Epithelial cell of prostate (primary cell): ENCODE measurements around the gene HOXB4.

Experiments
- DNase-seq: peaks from one replicate; pipeline ENCODE4 v3.0.0-alpha.2; 2011; ENCODE audit warnings: low read depth, low spot score
- H3K27ac ChIP-seq: fragments of 450-650 bp; 2 replicates; pipeline ENCODE4 v1.5.1; 2017; ENCODE audit warnings: mild to moderate bottlenecking

The HOXB4 gene

GRCh38 chr17:48603959-48604769 lies 26.0 kb upstream of the HOXB4 start:
- peak overlapping the region; percentile 78 for H3K27ac ChIP-seq
- DNase-seq = no peak

GRCh38 chr17:48601539-48602425 lies 23.6 kb upstream of the HOXB4 start:
- H3K27ac ChIP-seq = no peak overlapping the region

GRCh38 chr17:48601207-48601538 lies 23.0 kb upstream of the HOXB4 start:
- DNase-seq = no peak
- no peak overlapping the region for H3K27ac ChIP-seq

More at GRCh38 chr17:48601539-48602425, 23.6 kb upstream of the HOXB4 start:
- no peak for DNase-seq

GRCh38 chr17:48600244-48601098 lies 22.3 kb upstream of the HOXB4 start:
- H3K27ac ChIP-seq = no peak overlapping the region
- DNase-seq = no peak

GRCh38 chr17:48599354-48599753 lies 21.2 kb upstream of the HOXB4 start:
- DNase-seq = no peak
- no peak overlapping the region for H3K27ac ChIP-seq

GRCh38 chr17:48598736-48599135 lies 20.6 kb upstream of the HOXB4 start:
- no peak for DNase-seq
- H3K27ac ChIP-seq = no peak overlapping the region

- H3K27ac ChIP-seq = no peak overlapping the region
- DNase-seq = no peak
These were observed 19.9 kb upstream of the HOXB4 start for GRCh38 chr17:48597778-48598631.

GRCh38 chr17:48597528-48597777 lies 19.3 kb upstream of the HOXB4 start:
- H3K27ac ChIP-seq = no peak overlapping the region
- no peak for DNase-seq

- no peak for DNase-seq
- H3K27ac ChIP-seq = no peak overlapping the region
These were observed 18.8 kb upstream of the HOXB4 start for GRCh38 chr17:48596735-48597527.

GRCh38 chr17:48596000-48596734 lies 18.0 kb upstream of the HOXB4 start:
- no peak for DNase-seq
- no peak overlapping the region for H3K27ac ChIP-seq

- no peak for DNase-seq
These were observed 17.3 kb upstream of the HOXB4 start for GRCh38 chr17:48595278-48595999.

GRCh38 chr17:48594538-48595277 lies 16.6 kb upstream of the HOXB4 start:
- no peak for DNase-seq
- H3K27ac ChIP-seq = no peak overlapping the region

More at GRCh38 chr17:48595278-48595999, 17.3 kb upstream of the HOXB4 start:
- H3K27ac ChIP-seq = no peak overlapping the region

GRCh38 chr17:48593840-48594537 lies 15.8 kb upstream of the HOXB4 start:
- no peak for DNase-seq
- H3K27ac ChIP-seq = no peak overlapping the region

GRCh38 chr17:48593126-48593829 lies 15.1 kb upstream of the HOXB4 start, which contains the start of gene HOXB5:
HOXB5 (minus strand) TSS chr17:48593779; CDS start chr17:48593682, 97 bp downstream.
- DNase-seq = no peak
- no peak within 1 kb of the TSS for H3K27ac ChIP-seq

GRCh38 chr17:48592577-48592976 lies 14.4 kb upstream of the HOXB4 start:
- H3K27ac ChIP-seq = no peak overlapping the region
- no peak for DNase-seq

- no peak overlapping the region for H3K27ac ChIP-seq
- DNase-seq = no peak
These were observed 13.9 kb upstream of the HOXB4 start for GRCh38 chr17:48592057-48592514.
